OCI-LY7 (cell line): ENCODE data around the gene LAMA4.

Experiments used
- EZH2phosphoT487 ChIP-seq: fragments of 200-600 bp; sonication (generic); IDR thresholded peaks from 2 replicates; pipeline ENCODE4 v1.6.1; 2018; ENCODE audit warnings: low read depth, borderline replicate concordance, mild to moderate bottlenecking, mixed run types, antibody characterized with exemption, low read length, moderate library complexity, mixed read lengths
- TF ChIP-seq, protein P1 (sequence below): fragments of 200-600 bp; sonication (generic); conservative IDR thresholded peaks from 2 replicates; pipeline ENCODE4 v1.5.1; 2014; ENCODE audit warnings: mild to moderate bottlenecking, antibody characterized with exemption, low read length, moderate library complexity, mixed read lengths

DNA sequence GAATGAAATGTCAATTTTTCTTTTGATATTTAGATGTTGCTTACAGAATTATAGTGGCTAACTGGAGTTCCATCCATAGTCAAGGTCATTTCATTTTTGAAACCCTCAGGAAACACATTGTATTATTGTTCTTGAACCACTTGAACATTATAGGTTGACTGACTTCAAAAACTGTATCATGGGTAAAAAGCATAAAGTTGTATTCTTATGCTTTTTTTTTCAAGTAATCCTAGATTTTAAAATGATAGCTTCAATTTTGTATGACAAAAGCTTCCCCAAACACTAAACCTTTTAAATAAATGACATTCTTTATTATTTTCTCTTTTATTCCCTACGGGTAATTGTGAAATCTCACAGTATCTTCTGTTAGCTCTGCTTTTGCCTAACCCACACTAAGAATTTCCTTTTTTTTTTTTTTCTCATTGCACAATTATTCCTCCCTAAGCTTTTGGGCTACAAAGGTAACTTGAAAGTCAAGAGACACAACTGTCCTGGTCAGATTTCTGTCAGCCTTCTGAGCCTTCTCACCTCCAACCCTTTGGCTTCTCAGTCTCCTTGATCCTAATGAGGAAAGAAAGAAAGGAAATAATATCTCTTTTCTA lies 36.9 kb upstream of the LAMA4 start:
- TF ChIP-seq, protein P1, sequence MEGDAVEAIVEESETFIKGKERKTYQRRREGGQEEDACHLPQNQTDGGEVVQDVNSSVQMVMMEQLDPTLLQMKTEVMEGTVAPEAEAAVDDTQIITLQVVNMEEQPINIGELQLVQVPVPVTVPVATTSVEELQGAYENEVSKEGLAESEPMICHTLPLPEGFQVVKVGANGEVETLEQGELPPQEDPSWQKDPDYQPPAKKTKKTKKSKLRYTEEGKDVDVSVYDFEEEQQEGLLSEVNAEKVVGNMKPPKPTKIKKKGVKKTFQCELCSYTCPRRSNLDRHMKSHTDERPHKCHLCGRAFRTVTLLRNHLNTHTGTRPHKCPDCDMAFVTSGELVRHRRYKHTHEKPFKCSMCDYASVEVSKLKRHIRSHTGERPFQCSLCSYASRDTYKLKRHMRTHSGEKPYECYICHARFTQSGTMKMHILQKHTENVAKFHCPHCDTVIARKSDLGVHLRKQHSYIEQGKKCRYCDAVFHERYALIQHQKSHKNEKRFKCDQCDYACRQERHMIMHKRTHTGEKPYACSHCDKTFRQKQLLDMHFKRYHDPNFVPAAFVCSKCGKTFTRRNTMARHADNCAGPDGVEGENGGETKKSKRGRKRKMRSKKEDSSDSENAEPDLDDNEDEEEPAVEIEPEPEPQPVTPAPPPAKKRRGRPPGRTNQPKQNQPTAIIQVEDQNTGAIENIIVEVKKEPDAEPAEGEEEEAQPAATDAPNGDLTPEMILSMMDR = no peak
- no peak for TF ChIP-seq EZH2phosphoT487
